Fibroblast of peridontal ligament (primary cell): ENCODE measurements around the gene HTT.
"Not testable (repeated sequence)": the region's sequence is repeated elsewhere in the genome, so short reads cannot be mapped to it uniquely, and the experiment has no call there.

Experiments used
- DNase-seq: peaks from one replicate; pipeline ENCODE4 v3.0.0-alpha.2; 2010; ENCODE audit errors: extremely low read depth

HTT gene

DNA sequence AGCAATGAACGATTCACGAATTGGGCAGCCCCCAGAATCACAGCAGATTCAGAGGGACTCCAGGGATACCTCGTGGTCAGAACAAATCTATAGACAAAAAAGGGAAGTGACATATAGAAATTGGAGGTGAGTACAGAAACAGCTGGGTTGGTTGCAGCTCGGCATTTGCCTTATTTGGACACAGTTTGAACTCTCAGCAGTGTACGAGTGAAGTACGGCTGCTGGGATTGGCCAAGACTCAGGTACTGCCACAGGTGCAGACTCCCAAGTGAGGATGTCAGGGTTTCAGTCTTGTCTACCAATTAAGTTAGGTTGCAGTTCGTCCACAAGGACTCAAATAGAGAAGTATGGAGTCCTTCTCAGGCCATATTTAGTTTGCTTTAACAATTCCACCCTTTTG lies 28.3 kb upstream of the HTT start:
- DNase-seq = no peak

DNA sequence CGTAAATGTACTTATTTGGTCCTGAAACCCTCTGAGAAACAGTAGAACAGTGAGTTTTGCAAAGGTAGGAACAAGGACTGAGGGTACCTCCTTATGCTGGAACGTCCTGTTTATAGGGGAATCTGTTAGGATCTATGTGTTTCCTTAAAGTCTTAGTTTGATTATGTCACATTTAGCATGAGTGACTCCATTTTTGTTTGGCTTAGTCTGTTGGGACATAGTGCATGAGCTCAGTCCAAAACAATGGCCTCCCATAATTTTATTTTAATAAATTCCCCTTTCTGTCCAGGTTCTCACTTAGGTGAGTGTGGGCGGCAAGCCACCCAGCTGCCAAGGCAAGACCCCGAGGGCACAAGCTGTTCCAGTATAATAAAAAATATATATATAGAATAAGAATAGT lies 27.9 kb upstream of the HTT start:
- DNase-seq = no peak

DNA sequence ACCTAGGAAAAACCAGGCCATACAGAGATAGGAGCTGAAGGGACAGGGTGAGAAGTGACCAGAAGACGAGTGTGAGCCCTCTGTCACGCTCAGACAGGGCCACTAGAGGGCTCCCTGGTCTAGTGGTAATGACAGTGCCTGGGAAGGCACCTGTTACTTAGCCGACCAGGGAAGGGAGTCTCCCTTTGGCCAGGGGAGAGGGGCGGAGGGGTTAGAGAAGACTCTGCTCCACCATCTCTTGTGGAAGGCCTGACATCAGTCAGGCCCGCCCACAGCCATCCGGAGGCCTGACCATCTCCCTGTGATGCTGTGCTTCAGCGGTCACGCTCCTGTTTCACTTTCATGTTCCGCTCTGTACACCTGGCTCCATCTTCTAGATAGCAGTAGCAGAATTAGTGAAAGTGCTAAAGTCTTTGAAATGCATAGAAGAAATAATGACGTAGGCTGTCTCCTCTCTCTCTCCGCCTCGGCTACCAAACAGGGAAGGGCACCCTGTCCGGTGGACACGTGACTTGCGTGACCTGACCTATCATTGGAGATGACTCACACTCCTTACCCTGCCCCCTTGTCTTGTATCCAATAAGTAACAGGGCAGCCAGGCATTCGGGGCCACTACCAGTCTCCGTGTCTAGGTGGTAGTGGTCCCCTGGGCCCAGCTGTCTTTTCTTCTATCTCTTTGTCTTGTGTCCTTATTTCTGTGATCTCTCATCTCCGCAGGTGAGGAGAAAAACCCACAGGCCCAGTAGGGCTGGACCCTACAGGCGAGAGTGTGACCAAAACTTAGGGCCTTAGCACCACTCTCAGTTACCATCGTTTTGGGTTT lies 26.8 kb upstream of the HTT start:
- peak; percentile 40 for DNase-seq

DNA sequence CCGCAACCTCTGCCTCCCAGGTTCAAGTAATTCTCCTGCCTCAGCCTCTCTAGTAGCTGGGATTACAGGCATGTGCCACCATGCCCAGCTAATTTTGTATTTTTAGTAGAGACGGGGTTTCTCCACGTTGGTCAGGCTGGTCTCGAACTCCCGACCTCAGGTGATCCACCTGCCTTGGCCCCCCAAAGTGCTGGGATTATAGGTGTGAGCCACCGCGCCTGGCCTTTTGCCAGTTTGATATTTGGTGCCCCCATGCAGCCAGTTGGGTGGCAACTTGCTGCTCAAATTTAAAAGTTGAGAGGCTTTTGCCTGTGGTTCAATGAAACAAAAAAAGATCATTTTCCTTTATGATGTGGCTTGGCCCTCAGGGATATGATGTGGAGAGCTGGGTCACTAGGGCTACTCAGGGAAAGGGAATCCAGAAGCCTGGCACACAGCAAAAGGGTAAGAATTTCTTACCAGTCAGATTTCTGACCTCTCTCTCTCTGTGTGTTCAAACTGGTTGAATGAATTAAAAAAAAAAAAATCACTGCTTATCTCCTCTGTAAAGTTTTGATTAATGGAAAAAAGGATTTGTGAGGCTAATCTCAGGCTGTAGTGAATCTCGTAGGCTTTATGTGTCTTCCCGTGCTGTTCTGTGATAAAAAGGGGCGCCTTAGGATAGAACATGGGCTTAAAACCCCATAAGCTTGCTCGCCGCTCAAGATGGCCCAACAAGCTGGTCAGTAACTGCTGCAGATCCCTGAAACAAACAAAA lies 23.2 kb upstream of the HTT start:
- not testable (repeated sequence) for DNase-seq

DNA sequence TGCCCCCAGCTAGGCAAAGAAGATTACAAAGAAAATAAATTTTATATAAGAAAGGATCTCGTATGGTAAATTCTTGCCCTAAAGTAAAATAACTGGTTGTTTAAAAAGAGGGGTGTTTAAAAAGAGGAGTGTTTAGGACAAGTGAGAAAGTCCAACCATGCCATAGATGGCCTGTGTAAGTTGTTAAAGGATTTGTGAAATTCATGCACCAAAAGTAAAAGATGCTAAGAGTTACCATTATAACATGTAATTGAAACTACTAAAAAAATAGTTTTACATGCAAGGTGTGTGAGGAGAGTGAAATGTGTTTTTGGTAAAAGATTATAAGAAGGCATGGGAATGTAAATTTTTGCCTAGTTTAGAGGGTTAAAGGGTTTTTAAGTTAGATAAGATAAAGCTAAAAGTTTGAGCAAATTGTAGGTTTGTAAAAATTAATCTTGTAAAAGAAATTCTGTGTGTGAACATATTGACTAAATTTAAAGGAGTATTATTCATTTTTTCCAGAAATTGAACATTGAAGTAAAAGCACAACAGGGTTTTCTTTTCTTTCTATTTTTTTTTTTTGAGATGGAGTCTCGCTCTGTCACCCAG lies 20.2 kb upstream of the HTT start:
- no peak for DNase-seq

DNA sequence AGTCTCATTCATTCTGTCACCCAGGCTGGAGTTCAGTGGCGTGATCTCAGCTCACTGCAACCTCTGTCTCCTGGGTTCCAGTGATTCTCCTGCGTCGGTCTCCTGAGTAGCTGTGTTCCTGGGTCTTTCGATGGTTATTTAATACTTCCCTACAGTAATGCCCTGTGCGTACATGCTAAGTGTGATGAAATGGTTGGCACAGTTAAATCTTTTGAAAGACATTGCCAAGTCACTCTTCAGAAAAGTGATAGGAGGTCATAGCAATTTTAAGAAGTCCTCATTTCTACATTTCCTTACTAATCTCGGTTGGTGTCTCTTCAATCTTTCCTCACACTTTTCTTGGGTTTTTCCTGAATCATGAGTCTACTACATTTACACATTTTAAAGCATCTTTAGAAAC lies 14.5 kb upstream of the HTT start:
- DNase-seq = no peak

DNA sequence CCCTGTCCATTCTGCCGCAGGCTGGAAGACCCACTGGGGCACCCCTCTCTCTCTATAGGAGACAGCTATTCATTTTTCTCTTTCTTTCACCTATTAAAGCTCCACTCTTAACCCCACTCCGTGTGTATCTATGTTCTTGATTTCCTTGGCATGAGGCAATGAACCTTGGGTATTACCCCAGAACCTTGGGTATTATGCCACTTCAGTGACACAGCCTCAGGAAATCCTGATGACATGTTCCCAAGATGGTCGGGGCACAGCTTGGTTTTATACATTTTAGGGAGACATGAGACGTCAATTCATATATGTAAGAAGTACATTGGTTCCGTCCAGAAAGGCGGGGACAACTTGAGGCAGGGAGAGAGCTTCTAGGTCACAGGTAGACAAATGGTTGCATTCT lies 13.5 kb upstream of the HTT start:
- DNase-seq = no peak

DNA sequence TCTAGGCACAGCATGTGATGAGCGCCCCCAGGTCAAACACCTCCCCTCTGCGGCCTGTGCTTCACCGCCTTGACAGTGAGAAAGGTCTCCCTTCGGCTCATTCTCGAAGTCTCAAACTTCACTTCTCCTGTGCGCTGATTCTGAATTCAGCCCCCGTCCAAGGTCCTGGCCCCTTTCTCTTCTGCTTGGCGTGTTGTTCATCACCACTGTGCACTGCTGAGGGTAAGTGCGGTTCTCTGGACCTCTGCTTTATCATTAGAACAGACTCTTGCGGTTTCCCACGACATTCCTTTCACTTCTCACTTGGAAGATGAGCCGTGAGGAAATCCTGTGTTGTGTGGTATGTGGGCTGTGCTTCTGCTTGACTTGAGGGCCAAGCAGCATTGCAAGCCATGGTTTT lies 12.0 kb upstream of the HTT start:
- DNase-seq = peak; percentile 33

DNA sequence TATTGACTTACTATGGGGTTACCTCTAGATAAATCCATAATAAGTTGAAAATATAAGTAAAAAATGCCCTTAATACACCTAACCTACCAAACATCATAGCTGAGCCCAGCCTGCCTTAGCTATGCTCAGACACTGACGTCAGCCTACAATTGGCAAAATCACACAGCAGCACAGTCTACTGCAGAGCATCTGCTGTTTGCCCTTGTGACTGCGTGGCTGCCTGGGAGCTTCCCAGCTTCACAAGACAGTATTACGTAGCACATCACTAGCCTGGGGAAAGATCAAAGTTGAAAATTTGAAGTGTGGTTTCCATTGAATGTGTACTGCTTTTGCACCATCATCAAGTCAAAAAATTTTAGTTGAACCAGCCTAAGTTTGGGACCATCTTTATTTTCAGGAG lies 8.9 kb upstream of the HTT start:
- DNase-seq = no peak

DNA sequence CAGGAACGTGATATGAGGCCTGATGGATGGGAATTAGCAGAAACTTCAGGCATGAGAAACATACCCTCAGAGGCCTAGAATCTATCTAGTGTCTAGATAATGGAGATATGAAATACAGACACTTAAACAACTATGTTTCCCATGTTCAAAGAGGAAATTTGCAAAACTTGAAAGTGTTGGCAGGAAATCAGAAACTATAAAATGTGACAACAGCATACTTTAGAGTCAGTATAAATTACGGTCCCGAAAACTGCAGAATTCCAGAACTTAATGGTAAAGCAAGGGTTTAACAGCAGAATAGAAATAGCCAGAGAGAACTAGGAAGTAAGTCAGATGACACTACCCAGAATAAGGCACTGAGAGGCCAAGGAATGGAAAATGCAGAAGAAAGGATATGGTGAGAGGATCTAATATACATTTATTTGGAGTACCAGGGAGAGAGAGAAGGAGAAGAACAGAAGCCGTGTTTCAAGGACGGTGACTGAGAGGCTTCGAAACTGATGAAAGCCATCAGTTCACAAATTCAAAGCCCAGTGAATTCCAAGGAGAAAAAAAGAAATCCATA lies 7.6 kb upstream of the HTT start:
- no peak for DNase-seq

DNA sequence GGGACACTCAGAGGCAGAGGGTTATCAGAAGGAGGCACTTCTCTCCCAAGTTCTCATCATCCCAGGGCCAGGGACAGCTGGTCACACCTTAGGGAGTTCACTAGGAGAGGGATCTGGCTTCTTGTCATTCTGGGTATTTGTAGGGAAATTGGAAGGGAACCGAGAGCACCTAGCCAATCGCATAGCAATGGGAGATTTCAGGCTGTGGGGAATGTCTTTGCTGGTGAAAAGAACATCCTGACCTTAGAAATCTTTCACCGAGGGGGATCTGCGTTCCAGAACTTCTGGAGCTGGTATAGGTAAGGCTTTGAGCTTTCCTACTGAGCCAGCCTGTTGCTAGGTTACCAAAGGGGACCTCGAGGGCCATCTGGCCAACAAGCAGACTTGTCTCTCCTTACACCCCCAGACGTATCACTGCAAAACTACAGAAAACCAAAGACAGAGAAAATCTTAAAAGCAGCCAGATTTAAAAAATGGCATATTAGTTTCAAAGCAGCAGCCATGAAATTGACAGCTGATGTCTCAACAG lies 6.9 kb upstream of the HTT start:
- no peak for DNase-seq

DNA sequence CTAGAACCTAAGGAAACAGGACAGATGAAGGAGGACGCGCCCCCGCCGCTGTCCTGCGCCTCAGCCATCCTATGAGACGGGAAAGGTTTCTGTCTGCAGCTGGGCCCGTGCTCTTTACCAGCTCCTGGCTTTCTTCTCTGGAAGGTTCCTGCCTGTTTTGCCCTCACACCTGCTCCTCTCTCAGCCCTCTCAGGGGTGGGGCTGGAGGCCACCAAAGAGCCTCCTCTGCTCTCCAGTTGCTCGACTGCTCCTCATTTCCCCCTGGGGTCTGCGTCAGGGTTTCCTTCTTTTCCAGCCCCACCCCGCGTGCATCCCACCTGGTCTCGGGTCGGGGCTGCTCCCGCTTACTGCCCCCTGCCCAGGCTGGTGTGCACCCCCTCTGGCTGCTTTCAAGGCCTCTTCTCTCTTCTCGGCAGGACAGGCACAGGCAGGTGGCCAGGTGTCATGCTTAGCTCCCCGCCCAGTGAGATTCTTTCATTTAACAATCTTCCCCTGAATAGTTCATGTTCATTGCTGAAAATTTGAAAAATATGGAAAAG lies 4.8 kb upstream of the HTT start:
- no peak for DNase-seq

DNA sequence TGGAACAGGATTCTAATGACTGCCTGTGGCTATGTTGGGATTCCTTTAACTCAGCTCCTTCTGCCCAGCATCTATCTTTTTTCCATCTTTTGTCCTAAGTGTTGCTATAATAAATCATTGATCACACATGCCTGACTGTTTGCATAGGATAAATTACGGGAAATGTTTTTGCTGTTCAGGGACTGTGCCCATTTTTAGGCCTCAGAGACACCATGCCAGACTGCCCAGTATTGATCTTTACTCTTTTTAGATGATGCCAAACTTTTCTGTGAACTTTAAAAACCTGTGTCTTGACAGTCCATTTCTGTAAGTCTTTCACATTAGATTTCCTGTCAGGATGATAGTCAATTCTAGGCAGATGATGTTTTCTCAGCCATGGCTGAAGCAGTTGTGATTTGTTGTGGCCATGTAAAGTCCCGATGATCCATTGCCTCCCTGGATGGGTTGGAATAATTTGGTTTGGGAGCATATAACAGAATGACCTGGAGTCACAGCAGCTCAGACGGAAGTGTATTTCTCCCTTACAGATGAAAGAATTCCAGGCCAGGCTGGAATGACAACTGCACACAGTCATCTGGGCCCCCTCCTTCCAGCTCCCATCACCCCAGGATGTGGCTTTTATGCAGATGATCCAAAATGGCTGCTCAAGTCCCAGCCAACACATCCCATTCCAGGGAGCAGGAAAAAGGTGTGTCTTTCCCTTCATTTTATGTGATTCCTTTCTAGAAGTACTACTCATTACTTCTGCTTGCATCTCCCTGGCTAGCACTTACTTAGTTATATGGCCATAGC lies 3.6 kb upstream of the HTT start:
- no peak for DNase-seq

DNA sequence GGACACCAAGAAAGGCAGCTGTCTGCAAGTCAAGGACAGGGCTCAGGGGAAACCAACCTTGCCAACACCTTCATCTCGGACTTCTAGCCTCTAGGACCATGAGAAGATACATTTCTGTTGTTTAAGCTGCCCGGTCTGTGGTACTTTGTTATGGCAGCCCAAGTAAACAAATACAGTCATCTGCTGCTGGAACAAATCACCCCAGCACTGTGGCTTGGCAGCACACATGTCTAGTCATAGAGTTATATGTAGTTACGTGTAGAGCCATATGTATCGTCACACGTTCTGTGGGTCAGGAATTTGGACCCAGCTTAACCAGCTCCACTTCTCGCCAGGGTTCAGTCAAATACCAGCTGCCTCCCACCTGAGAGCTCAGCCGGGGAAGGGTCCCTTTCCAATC lies 2.7 kb upstream of the HTT start:
- DNase-seq = peak; percentile 35

DNA sequence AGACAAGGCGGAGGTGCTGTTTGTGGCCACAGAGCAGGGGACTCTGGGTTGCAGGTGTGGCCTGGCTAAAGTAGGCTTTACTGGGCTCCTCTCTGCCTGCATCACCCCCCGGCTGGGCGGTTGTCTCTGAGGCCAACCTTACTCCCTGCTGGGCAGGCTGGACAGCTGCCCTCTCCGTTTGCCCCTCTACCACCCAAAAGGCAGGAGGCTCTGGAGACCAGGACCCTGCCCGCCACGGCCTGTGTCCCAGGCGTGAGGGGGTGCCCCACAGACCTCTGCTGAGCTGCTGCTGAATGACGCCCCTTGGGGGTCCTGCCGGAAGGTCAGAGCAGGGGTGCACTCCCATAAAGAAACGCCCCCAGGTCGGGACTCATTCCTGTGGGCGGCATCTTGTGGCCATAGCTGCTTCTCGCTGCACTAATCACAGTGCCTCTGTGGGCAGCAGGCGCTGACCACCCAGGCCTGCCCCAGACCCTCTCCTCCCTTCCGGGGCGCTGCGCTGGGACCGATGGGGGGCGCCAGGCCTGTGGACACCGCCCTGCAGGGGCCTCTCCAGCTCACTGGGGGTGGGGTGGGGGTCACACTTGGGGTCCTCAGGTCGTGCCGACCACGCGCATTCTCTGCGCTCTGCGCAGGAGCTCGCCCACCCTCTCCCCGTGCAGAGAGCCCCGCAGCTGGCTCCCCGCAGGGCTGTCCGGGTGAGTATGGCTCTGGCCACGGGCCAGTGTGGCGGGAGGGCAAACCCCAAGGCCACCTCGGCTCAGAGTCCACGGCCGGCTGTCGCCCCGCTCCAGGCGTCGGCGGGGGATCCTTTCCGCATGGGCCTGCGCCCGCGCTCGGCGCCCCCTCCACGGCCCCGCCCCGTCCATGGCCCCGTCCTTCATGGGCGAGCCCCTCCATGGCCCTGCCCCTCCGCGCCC lies 1.1 kb upstream of the HTT start:
- no peak for DNase-seq

DNA sequence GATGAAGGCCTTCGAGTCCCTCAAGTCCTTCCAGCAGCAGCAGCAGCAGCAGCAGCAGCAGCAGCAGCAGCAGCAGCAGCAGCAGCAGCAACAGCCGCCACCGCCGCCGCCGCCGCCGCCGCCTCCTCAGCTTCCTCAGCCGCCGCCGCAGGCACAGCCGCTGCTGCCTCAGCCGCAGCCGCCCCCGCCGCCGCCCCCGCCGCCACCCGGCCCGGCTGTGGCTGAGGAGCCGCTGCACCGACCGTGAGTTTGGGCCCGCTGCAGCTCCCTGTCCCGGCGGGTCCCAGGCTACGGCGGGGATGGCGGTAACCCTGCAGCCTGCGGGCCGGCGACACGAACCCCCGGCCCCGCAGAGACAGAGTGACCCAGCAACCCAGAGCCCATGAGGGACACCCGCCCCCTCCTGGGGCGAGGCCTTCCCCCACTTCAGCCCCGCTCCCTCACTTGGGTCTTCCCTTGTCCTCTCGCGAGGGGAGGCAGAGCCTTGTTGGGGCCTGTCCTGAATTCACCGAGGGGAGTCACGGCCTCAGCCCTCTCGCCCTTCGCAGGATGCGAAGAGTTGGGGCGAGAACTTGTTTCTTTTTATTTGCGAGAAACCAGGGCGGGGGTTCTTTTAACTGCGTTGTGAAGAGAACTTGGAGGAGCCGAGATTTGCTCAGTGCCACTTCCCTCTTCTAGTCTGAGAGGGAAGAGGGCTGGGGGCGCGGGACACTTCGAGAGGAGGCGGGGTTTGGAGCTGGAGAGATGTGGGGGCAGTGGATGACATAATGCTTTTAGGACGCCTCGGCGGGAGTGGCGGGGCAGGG lies 568 bp downstream of the HTT start:
- DNase-seq = peak; percentile 52

DNA sequence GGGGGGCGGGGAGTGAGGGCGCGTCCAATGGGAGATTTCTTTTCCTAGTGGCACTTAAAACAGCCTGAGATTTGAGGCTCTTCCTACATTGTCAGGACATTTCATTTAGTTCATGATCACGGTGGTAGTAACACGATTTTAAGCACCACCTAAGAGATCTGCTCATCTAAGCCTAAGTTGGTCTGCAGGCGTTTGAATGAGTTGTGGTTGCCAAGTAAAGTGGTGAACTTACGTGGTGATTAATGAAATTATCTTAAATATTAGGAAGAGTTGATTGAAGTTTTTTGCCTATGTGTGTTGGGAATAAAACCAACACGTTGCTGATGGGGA lies 1.1 kb downstream of the HTT start:
- DNase-seq = no peak

DNA sequence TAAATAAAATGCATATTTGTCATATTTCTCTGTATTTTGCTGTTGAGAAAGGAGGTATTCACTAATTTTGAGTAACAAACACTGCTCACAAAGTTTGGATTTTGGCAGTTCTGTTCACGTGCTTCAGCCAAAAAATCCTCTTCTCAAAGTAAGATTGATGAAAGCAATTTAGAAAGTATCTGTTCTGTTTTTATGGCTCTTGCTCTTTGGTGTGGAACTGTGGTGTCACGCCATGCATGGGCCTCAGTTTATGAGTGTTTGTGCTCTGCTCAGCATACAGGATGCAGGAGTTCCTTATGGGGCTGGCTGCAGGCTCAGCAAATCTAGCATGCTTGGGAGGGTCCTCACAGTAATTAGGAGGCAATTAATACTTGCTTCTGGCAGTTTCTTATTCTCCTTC lies 3.3 kb downstream of the HTT start:
- no peak for DNase-seq

DNA sequence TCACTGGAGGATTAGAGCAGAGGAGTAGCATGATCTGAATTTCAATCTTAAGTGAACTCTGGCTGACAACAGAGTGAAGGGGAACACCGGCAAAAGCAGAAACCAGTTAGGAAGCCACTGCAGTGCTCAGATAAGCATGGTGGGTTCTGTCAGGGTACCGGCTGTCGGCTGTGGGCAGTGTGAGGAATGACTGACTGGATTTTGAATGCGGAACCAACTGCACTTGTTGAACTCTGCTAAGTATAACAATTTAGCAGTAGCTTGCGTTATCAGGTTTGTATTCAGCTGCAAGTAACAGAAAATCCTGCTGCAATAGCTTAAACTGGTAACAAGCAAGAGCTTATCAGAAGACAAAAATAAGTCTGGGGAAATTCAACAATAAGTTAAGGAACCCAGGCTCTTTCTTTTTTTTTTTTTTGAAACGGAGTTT lies 5.2 kb downstream of the HTT start:
- DNase-seq = no peak
